Cardiac septum (tissue), 1 donor: ENCODE data around the gene DRAM1. TPM values are rescaled to one million over a fixed set of nuclear protein-coding genes. Genes with fewer than 3 reads are reported as not detected.
"Not testable (repeated sequence)": the region's sequence is repeated elsewhere in the genome, so short reads cannot be mapped to it uniquely, and the experiment has no call there.

Experiments
- DNase-seq: peaks from one replicate; pipeline ENCODE4 v3.0.0-alpha.2; 2020; ENCODE audit warnings: low spot score
- intact Hi-C: fragments of 100-400 bp; cut with DNase I; formaldehyde crosslinking; loops from one replicate; pipeline ENCODE4 v1.14.0; 2022
- total RNA-seq: library from RNA; stranded (reverse); fragmentation: NEBNext Ultra II Directional; extraction: Animal tissue kit (Norgen Biotek cat#: 25700); gene quantifications from one replicate; pipeline ENCODE4 v1.2.1, GENCODE V29; 2021
- donor health status: DM: no; HTN: no; CAD: no.

The DRAM1 gene
- total RNA-seq, 1 donor from 2014 or later: 5.4 TPM

GRCh38 chr12:101889211-101889752, 11.9 kb downstream of the DRAM1 start:
- no peak for DNase-seq
- intact Hi-C loops: no loop called here

DNA sequence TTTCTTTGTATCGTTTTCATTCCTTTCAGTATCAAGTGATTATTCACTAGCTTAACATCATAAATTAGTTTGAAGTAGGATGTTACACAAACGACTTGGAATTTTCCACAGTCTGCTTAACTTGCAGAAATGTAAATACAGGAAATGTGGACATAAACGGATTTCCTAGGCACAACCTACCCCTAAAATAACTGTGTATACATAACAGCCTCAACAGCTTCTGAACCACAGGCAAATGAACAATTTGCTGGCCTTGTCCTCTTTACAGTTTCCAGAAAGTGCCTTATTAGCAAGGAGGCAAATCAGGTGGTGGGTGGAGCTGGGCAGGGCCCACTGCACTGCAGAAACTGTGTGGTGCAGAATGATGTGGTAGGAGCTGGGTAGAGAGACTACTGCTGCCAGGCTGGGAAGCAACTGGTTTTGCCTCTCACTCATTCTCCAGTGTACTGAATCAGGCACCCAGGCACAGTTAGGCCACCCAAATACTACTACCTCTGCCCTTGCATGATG, 14.1 kb downstream of the DRAM1 start:
- no peak for DNase-seq
- intact Hi-C loops: no loop called here

GRCh38 chr12:101892794-101893193, 15.4 kb downstream of the DRAM1 start:
- intact Hi-C loops: no loop called here
- DNase-seq: no peak

- no peak for DNase-seq
- intact Hi-C loops: no loop called here
Measured at GRCh38 chr12:101901777-101902176, 24.4 kb downstream of the DRAM1 start.

GRCh38 chr12:101902641-101903040, 25.3 kb downstream of the DRAM1 start:
- no peak for DNase-seq
- intact Hi-C loops: no loop called here

DNA sequence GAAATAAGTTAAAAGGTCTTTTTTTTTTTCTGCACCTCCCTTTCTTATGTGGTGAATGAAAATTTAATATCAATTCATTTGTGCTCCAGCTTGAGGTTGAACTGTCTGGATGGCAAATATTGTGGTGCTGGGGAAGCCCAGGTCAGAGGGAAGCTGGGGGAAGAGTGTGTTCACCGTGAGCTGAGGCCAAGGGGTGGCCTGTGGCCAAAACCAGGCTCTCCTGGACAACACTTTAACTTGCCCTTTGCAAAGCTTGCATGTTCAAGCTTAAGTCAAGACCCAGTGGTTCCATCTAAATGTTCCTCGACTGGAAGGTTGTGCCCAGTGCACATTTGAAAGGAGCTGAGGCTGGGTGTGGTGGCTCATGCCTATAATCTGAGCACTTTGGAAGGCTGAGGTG, 28.8 kb downstream of the DRAM1 start:
- intact Hi-C loops: no loop called here
- DNase-seq: no peak

DNA sequence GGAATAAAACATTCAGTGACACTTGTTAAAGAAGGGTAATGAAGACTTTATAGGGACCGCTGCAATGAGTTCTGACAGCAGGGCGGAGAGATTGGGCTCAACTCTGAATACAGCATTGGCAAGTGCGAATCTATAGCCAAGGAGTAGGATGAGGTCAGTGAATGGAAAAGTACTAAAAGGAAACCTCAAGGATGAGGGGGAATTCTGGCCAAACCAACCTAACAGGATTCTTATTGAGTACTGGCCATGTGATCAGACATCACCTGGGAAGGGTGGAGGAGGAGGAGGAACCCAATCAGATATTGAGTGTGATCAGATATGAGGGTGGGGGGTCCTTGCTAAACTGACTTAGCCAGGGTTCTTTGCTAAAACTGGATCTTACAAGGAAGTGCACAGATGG, 31.0 kb downstream of the DRAM1 start:
- DNase-seq: no peak
- intact Hi-C loops: no loop called here

DNA sequence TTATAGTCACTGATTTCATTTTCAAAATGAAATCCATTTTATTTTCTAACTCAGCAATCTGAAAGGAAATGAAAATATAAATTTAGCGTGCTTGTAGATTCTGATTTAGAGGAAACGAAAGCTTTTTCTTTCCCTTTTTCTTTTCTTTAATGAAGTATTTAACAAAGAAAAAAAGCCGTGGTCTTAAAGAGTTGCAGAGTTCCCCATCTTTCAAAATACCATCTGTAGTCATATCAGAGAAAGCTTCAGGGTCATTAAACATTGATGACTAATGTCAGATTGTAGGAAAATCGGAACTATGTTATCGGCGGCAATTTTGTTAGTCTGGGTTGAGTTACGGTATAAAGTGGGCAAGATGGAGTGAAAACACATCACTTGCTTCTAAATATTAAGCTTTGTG, 32.3 kb downstream of the DRAM1 start:
- DNase-seq: no peak
- intact Hi-C loops: no loop called here

DNA sequence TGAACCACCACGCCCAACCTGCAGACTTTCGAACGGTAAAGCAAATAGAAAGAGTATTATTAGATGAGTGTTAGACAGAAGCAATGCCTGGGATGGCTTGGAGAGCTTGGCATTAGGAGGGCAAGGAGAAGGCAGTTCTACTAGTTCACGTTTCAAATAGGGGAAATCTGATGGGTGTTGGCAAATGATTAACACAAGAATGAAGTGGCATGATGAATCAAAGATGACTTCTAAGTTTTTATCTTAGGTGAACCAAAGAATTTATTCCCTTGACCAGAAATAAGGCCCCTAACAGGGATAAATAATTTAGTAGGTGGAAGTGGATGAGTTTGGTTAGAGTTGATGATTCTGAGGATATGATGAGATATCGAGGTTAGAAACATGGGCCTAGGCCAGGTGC, 38.5 kb downstream of the DRAM1 start:
- DNase-seq: no peak
- intact Hi-C loops: no loop called here

- intact Hi-C loops, DNase-seq: not testable (repeated sequence)
Measured at GRCh38 chr12:101918805-101919204, 41.4 kb downstream of the DRAM1 start.

GRCh38 chr12:101919447-101919846, 42.1 kb downstream of the DRAM1 start:
- DNase-seq: no peak
- intact Hi-C loops: no loop called here

DNA sequence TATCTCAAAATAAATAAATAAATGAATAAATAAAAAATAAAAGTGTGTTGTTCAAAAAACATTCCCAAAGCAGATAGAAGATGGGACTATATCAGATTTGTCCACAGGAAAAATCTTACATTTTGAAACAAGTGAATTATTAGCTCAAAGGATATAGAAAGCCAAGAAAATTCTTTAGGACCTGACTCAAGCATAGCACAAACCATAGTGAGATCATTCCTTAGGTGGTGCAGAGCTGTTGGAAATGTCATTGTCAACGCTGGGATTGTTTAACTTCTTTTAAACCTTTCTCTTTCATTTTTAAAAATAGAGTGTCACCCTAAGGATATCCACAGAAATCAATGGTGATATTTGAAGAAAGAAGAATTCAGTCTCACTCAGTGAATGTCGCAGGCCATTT, 43.5 kb downstream of the DRAM1 start:
- intact Hi-C loops: no loop called here
- DNase-seq: no peak

DNA sequence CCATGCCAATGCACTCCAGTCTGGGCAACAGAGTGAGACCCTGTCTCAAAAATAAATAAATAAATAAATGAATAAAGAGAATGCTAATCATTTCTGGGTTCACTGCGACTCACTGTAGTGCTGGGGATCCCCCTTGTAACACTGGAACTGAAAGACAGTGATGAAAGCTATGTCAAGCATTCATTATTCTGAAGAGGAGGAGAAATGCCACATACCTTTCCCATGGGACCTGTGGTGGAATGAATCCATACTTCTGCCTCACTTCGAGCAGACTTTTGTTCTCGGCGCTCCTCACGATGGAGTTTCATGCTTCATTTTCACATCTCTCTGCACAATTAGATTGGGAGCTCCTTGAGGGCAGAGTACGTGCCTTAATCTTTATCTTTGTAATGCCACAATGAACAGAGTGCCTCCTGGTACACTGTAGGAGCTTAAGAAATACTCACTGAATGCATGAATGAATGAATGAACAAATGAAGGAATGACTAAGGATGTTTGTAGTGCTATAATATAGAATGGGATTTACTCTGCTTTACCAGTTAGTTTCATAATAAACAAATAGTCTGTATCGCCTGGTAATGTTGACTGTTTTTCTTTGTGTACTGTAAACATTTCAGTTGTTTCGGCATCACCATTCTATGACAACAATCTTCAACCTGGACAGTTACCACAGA, 45.8 kb downstream of the DRAM1 start:
- intact Hi-C loops: no loop called here
- DNase-seq: no peak

DNA sequence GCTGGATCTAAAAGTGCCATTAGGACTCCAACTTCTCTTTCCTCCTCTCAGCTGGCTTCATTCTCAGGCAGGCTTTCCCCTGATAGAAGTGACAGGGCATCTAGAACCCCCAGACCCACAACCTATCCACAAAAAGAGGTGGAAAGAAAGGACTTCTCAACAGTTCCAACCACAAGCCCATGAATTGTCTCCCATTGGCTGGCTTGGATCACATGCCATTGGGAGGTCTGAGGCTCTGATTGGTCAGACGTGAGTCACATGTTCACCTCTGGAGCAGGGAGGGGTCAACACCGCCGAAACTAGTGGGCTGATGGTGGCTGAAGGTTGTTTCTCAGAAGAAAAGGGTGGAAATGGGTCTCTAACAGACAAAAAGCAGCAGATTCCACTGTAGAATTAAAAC, 47.2 kb downstream of the DRAM1 start:
- intact Hi-C loops: no loop called here
- DNase-seq: no peak

GRCh38 chr12:101925361-101925760, 48.0 kb downstream of the DRAM1 start:
- no peak for DNase-seq
- intact Hi-C loops: no loop called here

DNA sequence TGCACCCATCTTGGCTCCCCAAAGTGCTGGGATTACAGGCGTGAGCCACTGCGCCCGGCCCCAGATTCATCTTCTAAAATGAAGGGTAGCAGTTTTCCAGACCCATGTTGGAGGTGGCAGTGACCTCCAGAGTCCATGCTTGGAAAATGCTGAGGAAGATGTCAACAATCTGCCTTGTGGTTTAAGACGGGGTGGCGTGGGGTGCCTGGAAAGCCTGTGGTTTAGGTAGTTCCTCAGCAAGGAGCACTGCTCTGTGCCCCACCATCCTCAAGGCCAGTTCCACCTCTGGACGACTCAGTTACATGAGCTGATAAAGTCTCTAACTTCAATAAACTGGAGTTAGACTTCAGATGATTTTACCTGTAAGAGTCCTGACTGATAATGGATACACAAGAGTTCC, 48.6 kb downstream of the DRAM1 start:
- intact Hi-C loops: no loop called here
- DNase-seq: no peak

- no peak for DNase-seq
- intact Hi-C loops: no loop called here
Measured at GRCh38 chr12:101927036-101927435, 49.7 kb downstream of the DRAM1 start.

- intact Hi-C loops: no loop called here
- DNase-seq: no peak
Measured at GRCh38 chr12:101927999-101928398, 50.6 kb downstream of the DRAM1 start.

DNA sequence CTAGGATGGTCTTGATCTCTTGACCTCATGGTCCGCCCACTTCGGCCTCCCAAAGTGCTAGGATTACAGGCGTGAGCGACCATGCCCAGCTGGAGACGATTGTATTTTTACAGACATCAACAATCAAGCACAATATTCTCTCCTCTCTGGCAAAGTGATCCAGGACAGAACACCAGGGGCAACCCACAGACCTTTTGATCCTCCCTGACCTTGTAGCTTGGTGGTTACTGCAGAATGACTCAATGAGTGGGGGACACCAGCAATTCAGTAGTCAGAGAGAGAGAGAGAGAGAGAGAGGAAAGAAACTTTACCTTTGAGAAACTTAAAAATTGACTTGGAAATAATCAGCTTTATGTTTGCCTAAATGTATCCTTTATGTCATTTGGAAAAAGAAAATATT, 51.2 kb downstream of the DRAM1 start:
- DNase-seq: no peak
- intact Hi-C loops: no loop called here

DNA sequence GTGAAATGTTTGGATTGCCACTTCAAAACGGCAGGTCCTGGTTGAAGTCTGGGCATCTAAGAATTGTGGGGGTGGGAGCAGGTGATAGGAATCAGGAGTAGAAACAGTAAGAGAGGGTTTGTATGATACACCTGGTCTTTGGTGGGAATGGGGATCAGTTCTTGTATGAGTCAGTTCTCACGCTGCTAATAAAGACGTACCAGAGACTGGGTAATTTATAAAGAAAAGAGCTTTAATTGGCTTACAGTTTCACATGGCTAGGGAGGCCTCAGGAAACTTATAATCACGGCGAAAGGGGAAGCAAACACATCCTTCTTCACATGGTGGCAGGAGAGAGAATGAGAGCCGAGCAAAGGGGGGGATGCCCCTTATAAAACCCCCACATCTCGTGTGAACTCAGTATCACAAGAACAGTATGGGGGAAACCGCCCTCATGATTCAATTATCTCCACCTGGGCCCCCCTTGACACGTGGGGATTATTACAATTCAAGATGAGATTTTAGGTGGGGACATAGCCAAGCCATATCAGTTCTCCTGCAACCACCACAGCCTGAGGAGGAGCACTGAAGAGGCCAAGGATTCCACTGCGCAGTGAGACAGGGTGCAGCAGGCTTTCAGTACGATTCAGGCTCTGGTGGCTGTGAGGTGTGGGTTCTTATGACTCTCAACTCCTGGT, 52.1 kb downstream of the DRAM1 start:
- DNase-seq: no peak
- intact Hi-C loops: no loop called here
